ENCODE results near the gene RBP3. TPM values are rescaled to one million over a fixed set of nuclear protein-coding genes. Genes with fewer than 3 reads are reported as not detected.

The RBP3 gene
- total RNA-seq, 1 experiment from 2014 or later: not detected

DNA sequence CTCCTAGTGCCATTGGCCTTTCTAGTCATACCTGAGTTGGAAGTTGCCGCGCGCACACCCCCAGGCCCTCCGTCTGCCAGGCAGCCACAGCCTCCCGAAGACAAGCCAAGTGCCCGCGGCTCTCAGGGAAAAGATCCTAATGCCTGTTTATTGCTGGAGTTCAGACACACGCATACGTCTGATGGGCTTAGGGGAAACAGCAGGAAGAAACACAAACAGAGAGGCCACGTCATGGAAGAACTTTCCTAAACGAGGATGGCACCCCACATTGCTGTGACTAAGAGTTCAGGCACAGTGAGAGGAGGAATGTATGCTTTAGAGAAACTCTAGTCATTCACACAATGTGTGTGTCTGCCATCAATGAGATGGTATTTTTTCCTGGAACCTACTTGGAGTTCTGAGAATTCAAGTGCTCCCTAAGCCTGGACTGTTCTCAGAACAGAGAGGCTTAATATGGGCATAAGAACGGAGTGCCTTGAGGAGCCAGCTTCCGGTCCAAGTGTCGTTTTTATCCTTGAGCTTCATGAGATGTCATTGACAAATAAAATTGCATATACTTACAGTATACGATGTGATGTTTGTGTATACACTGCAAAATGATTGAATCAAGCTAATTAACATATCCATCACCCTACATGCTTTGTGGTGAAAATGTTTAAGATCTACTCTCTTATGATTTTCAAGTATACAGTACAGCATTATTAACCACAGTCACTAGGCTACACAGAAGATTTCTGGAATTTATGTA lies 11.6 kb upstream of the RBP3 start:
- no peak for DNase-seq (ENCODE audit: low spot score)

DNA sequence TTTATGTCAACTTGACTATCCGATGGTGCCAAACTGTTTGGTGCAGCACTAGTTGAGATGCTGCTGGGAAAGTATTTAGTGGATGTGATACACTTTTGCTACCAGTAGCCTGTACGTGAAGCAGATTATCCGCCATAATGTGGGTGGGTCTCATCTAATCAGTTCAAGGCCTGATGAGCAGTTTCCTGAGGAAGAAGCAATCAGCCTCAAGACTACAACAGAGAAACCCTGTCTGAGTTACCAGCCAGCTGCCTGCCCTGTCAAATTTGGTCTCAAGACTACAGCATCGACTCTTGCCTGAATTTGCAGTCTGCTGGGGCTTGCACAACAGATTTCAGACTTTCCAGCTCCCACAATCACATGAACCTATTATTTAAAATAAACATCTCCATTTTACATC lies 10.9 kb upstream of the RBP3 start:
- no peak for DNase-seq (ENCODE audit: low spot score)

DNA sequence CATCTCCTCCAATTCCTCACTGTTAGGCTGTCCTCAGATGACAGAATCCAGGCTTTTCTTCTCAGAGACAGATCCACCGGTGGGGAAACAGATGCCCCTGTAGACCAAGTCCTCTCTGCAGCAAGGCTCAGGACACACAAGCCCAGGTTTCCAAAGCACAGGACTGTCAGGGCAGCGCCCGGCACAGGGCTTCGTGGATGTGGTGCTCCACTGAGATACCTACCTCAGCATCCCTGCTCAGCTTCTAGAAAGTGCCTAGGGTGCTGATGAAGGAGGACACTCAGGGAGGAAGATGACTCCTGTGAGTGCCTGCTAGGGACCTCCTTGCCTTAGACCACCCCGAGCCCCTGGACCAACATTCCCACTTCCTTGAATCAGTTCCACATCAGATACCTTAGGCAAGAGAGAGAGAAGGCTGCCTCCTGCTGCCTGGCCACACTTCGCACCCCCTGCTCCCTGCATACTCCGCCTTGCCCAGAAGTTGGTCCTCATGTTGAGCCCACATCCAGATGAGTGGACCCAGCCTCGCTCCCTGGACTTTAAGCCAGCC lies 8.9 kb upstream of the RBP3 start:
- no peak for DNase-seq (ENCODE audit: low spot score)

DNA sequence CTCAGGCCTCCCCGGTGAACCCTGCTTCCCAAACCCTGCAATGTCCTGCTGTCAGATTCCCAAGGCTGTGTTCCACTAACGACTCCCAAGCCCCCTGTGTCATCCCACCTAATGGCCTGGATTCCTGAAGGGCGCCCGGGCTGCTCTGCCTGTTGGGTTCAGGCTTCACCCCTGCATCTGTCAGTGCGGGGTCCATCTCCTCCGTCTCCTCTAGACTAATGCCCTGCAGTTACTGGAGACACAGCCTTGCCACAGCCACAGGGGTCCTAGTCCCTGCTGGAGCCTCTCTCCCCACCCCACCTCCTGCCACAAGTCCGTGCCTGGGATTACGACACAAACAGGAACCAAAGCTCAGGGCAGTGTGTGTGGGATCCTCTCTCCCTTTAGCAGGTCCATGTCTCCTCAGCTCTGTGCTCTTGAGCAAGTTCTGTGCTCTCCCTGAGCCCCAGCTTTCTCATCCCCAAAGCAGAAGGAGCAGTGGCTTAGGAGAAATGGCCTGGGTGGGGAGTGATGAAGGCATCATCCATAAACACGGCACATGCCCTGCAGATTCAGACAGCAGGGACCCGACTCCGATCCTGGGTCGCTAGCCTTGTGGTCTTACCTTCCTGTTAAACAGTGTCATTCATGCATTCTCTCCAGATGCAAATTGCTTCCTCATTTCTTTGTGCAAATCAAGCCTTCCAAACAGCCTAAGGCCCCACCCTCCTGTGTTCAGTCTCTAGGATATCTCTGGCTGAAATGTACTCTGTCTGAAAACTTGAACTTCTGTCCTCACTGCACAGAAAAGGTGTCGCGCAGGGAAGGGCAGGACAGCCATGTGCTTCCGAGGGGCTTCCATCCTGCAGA lies 8.2 kb upstream of the RBP3 start:
- DNase-seq (ENCODE audit: low spot score): no peak

DNA sequence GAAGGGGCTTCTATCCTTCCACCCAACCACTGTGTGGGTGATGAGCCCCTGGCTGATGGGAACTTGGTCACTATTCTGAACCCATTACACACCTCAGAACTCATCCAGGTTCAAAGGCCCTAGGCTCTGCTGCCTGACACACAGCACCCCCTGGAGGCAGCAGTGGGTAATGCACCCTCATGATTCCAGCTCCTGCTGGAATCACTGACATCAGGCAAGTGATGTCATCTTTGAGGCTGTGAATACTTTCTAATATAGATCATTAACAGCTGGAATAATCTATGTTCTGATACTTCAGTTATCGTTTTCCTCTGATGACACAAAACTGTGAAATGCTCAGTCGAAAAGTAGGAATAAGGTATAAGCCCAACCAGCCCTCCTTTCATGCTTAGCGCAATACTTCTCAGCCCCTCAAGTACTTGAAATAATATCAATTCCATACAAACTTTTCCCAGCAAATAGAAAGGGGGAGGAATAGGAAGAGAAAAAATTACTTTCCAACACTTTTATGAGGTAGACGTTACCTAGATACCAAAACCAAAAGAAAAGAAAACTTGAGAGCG lies 7.5 kb upstream of the RBP3 start:
- peak; percentile 29 for DNase-seq (ENCODE audit: low spot score)

DNA sequence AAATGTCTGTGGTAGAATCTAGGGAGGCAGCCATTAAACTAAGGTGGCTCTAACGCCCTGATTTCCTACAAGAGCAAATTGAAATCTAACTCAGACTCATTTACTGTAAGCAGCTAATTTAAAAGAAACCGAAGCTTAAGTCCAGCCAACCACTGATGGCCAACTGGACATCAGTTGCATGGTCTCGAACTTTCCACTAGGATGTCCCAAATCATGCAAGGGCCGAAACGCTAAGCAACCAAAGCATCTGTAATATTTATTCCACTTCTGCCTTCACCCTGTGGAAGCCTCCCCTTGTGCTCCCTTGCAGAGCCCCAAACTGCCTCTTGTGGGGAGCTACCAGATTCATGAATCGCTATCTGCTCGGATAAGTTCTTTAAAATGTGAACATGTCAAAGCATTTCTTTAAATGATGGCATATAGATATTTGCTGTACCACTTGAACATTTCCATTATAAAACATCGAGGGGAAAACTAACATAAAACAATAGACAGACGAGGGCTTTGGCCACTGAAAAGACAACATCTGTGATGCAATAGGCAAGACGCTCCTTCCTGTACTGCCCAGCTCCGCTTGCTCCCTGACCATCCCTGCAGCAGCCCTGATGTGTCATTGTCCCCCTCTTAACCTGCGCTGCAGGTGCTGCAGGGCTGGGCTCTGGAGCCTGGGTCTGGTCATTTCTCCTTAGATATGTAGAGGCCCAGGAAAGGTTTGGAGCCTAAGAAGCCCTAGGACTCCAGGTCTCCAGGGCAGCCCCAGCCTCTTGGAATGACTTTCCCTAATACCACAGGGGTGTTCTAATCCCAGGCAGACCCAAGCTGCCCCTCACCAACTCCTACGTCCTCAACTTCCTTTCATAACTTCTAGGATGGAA lies 2.9 kb upstream of the RBP3 start:
- no peak for DNase-seq (ENCODE audit: low spot score)

DNA sequence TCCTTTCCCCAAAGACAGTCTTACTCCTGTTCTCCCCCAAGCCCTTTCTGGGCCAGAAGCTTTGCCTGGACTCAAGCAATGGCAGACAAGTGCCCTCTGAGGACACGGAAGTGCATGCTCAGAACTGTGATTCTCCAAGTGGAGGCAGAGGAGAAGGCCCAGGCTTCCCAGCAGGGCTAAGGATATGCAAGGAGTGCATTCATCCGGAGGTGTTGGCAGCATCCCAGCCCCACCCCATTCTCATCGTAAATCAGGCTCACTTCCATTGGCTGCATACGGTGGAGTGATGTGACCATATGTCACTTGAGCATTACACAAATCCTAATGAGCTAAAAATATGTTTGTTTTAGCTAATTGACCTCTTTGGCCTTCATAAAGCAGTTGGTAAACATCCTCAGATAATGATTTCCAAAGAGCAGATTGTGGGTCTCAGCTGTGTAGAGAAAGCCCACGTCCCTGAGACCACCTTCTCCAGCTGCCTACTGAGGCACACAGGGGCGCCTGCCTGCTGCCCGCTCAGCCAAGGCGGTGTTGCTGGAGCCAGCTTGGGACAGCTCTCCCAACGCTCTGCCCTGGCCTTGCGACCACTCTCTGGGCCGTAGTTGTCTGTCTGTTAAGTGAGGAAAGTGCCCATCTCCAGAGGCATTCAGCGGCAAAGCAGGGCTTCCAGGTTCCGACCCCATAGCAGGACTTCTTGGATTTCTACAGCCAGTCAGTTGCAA lies 1.4 kb upstream of the RBP3 start:
- peak; percentile 23 for DNase-seq (ENCODE audit: low spot score)

DNA sequence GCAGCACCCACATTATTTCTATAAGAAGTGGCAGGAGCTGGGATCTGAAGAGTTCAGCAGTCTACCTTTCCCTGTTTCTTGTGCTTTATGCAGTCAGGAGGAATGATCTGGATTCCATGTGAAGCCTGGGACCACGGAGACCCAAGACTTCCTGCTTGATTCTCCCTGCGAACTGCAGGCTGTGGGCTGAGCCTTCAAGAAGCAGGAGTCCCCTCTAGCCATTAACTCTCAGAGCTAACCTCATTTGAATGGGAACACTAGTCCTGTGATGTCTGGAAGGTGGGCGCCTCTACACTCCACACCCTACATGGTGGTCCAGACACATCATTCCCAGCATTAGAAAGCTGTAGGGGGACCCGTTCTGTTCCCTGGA lies 874 bp upstream of the RBP3 start:
- DNase-seq (ENCODE audit: low spot score): no peak

DNA sequence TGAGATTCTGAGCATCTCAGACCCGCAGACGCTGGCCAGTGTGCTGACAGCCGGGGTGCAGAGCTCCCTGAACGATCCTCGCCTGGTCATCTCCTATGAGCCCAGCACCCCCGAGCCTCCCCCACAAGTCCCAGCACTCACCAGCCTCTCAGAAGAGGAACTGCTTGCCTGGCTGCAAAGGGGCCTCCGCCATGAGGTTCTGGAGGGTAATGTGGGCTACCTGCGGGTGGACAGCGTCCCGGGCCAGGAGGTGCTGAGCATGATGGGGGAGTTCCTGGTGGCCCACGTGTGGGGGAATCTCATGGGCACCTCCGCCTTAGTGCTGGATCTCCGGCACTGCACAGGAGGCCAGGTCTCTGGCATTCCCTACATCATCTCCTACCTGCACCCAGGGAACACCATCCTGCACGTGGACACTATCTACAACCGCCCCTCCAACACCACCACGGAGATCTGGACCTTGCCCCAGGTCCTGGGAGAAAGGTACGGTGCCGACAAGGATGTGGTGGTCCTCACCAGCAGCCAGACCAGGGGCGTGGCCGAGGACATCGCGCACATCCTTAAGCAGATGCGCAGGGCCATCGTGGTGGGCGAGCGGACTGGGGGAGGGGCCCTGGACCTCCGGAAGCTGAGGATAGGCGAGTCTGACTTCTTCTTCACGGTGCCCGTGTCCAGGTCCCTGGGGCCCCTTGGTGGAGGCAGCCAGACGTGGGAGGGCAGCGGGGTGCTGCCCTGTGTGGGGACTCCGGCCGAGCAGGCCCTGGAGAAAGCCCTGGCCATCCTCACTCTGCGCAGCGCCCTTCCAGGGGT lies 703 bp downstream of the RBP3 start:
- no peak for DNase-seq (ENCODE audit: low spot score)

DNA sequence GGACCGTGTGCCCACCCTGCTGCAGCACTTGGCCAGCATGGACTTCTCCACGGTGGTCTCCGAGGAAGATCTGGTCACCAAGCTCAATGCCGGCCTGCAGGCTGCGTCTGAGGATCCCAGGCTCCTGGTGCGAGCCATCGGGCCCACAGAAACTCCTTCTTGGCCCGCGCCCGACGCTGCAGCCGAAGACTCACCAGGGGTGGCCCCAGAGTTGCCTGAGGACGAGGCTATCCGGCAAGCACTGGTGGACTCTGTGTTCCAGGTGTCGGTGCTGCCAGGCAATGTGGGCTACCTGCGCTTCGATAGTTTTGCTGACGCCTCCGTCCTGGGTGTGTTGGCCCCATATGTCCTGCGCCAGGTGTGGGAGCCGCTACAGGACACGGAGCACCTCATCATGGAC lies 1.4 kb downstream of the RBP3 start:
- no peak for DNase-seq (ENCODE audit: low spot score)

DNA sequence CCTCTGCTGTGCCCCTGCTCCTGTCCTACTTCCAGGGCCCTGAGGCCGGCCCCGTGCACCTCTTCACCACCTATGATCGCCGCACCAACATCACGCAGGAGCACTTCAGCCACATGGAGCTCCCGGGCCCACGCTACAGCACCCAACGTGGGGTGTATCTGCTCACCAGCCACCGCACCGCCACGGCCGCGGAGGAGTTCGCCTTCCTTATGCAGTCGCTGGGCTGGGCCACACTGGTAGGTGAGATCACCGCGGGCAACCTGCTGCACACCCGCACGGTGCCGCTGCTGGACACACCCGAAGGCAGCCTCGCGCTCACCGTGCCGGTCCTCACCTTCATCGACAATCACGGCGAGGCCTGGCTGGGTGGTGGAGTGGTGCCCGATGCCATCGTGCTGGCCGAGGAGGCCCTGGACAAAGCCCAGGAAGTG lies 1.8 kb downstream of the RBP3 start:
- no peak for DNase-seq (ENCODE audit: low spot score)

DNA sequence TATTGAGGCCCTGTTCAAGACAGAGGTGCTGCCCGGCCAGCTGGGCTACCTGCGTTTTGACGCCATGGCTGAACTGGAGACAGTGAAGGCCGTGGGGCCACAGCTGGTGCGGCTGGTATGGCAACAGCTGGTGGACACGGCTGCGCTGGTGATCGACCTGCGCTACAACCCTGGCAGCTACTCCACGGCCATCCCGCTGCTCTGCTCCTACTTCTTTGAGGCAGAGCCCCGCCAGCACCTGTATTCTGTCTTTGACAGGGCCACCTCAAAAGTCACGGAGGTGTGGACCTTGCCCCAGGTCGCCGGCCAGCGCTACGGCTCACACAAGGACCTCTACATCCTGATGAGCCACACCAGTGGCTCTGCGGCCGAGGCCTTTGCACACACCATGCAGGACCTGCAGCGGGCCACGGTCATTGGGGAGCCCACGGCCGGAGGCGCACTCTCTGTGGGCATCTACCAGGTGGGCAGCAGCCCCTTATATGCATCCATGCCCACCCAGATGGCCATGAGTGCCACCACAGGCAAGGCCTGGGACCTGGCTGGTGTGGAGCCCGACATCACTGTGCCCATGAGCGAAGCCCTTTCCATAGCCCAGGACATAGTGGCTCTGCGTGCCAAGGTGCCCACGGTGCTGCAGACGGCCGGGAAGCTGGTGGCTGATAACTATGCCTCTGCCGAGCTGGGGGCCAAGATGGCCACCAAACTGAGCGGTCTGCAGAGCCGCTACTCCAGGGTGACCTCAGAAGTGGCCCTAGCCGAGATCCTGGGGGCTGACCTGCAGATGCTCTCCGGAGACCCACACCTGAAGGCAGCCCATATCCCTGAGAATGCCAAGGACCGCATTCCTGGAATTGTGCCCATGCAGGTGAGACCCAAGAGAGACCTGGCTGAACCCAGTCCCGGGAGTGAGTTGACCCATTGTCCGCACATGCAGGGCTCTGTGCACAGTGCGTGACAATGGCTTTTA lies 2.8 kb downstream of the RBP3 start:
- DNase-seq (ENCODE audit: low spot score): no peak

DNA sequence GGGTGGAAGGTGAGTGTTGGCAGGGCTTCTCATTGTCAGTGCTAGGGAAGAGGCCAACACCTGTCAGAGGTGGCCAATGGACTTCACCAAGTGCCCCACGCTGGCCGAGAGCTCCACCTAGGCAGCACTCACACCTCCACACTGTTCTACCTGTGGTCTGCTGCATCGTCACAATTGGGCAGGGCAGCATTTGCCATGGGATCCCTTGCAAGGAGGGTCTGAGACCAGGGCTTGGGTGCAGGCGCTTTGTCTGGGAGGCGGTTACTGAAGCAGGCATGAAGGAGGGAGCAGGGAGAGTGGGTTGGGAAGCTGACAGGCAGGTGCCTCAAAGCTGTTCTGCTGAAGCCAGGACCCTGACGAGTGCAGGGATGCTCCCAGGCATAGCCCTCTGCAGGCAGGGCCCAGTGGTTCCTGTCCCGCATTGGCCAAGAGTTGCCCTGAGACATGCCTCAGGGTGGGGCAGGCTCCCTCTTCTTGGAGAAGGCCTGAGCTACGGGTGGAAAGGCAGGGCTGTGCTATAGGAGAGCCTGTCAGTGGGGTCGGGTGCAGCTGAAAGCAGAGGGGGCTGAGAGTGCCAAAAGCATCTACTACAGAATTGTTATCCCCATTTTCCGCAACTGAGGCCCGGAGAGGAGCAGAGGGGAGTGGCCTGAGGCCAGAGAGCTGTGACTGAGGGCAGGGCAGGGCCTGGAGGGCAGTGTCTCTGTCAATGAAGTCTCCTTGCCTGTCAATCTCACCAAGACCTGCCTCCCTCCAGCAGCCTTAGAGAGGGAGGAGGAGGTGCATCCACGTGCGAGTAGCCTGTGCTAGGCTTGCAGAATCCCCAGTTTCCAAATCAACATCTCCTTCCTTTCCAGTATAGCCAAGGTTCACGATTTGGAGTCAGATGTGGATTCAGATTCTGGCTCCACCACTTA lies 4.0 kb downstream of the RBP3 start:
- DNase-seq (ENCODE audit: low spot score): no peak

DNA sequence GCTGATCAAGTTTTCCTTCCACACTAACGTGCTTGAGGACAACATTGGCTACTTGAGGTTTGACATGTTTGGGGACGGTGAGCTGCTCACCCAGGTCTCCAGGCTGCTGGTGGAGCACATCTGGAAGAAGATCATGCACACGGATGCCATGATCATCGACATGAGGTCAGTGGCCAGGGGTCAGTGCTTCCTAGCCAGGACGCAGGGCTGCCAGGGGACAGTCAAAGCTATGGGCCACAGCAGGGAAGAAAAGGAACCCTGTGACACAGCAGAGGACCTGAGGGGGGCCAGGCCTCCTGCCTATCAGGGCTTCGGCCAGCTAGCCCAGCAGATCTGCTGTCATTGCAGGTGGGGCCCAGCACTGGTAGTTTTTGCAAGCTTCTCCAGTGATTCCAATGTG lies 5.2 kb downstream of the RBP3 start:
- DNase-seq (ENCODE audit: low spot score): no peak

DNA sequence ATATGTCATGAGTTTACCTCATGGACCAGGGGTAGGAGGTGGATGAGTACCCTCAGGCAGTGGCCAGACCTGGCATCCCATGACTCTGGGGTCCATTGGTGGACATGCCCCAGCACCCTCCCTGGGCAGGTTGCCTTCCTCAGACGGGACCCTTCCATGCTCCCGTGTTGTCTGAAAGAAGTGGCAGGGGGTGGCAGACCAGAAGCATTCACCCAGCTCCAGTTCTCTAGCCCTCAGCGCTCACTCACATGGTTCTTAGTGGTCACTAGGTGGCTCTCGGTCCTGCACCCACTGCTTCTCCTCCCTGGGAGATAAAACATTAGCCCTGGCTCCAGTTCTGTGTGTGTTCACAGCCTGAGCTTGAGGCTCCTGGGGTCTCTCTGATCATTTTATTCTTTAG lies 6.0 kb downstream of the RBP3 start:
- DNase-seq (ENCODE audit: low spot score): no peak

DNA sequence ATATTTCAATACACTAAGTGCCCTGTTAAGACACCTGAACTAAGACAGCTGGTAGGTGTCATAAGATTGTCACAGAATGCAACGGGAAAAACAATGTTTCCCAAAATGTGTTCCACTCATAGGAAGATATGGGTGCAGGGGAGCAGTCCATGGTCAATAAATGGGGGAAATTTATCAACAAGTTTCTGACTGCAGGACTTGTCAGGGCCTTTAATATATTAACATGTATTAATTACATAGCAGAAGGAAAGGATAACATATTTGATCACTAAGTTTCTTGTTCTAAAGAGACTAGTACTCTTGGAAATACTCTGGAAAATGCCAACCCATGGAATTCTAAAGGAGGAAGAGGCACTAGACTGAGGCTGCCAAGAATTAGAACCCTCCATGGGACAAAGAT lies 6.7 kb downstream of the RBP3 start:
- no peak for DNase-seq (ENCODE audit: low spot score)

DNA sequence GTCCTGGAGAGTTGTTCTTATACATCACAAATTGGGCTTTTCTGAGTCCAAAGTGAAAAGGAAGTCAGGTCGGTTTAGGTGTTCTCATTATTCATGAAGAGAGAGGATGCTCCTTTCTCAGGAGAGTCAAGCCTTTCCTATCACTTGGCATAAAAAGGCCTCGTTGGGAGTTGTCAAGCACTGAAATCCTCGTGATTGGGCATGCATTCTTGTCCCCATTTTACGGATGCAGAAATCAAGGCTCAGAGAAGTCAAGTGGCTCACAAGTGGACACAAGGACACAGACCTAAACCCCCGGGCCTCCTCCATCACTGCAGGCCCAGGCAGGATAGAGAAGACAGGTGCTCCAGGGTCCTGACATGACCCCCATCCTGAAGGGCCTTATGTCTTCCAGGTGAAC lies 8.5 kb downstream of the RBP3 start:
- DNase-seq (ENCODE audit: low spot score): no peak

DNA sequence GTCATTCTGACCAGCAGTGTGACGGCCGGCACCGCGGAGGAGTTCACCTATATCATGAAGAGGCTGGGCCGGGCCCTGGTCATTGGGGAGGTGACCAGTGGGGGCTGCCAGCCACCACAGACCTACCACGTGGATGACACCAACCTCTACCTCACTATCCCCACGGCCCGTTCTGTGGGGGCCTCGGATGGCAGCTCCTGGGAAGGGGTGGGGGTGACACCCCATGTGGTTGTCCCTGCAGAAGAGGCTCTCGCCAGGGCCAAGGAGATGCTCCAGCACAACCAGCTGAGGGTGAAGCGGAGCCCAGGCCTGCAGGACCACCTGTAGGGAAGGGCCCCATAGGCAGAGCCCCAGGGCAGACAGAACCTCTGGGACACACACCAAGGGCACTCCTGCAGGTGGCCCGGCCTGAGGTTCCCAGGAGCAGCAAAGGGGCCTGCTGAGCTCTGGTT lies 9.0 kb downstream of the RBP3 start:
- no peak for DNase-seq (ENCODE audit: low spot score)

Measured in A172 (cell line).